Activated CD4-positive, alpha-beta T cell treated with anti-CD3 and anti-CD28 coated beads, Interleukin-10, Interleukin-2, amounts not matched to agents 100 ng/mL and 50 ng/mL, durations not matched to agents 16 hours and 8 hours (primary cell): ENCODE measurements around the gene BLVRA.
"Not testable (repeated sequence)": the region's sequence is repeated elsewhere in the genome, so short reads cannot be mapped to it uniquely, and the experiment has no call there.

Experiments
- DNase-seq: peaks from one replicate; pipeline ENCODE4 v3.0.0-alpha.2; 2020

The BLVRA gene

GRCh38 chr7:43769791-43770465 lies 11.4 kb downstream of the BLVRA start:
- DNase-seq, result no peak

- no peak for DNase-seq
These were observed 12.6 kb downstream of the BLVRA start for GRCh38 chr7:43771128-43771527.

- no peak for DNase-seq
These were observed 13.1 kb downstream of the BLVRA start for GRCh38 chr7:43771573-43771972.

- DNase-seq, result not testable (repeated sequence)
These were observed 14.8 kb downstream of the BLVRA start for GRCh38 chr7:43773268-43773667.

GRCh38 chr7:43775255-43775654 lies 16.8 kb downstream of the BLVRA start:
- not testable (repeated sequence) for DNase-seq

- not testable (repeated sequence) for DNase-seq
These were observed 20.0 kb downstream of the BLVRA start for GRCh38 chr7:43778293-43779044.

- DNase-seq, result no peak
These were observed 20.7 kb downstream of the BLVRA start for GRCh38 chr7:43779045-43779812.

- DNase-seq, result no peak
These were observed 23.5 kb downstream of the BLVRA start for GRCh38 chr7:43781726-43782607.

GRCh38 chr7:43782768-43783555 lies 24.5 kb downstream of the BLVRA start:
- DNase-seq, result no peak

GRCh38 chr7:43784030-43784584 lies 25.6 kb downstream of the BLVRA start:
- no peak for DNase-seq

- peak; percentile 55 for DNase-seq
These were observed 26.2 kb downstream of the BLVRA start for GRCh38 chr7:43784585-43785087.

GRCh38 chr7:43785420-43785819 lies 26.9 kb downstream of the BLVRA start:
- DNase-seq, result no peak

- no peak for DNase-seq
These were observed 29.3 kb downstream of the BLVRA start for GRCh38 chr7:43787771-43788170.

GRCh38 chr7:43790006-43790405 lies 31.5 kb downstream of the BLVRA start:
- DNase-seq, result no peak

GRCh38 chr7:43790834-43791233 lies 32.4 kb downstream of the BLVRA start:
- no peak for DNase-seq

GRCh38 chr7:43791665-43792064 lies 33.2 kb downstream of the BLVRA start:
- no peak for DNase-seq

- no peak for DNase-seq
These were observed 34.1 kb downstream of the BLVRA start for GRCh38 chr7:43792471-43793150.

GRCh38 chr7:43799605-43800004 lies 41.1 kb downstream of the BLVRA start:
- no peak for DNase-seq

GRCh38 chr7:43803865-43804264 lies 45.4 kb downstream of the BLVRA start:
- no peak for DNase-seq

GRCh38 chr7:43808410-43808809 lies 49.9 kb downstream of the BLVRA start:
- DNase-seq, result no peak
